ENCODE data around the gene CEP112. TPM values are rescaled to one million over a fixed set of nuclear protein-coding genes. Genes with fewer than 3 reads are reported as not detected.

Gene CEP112
- polyA plus RNA-seq, 1 donor from 2014 or later = 6.0 TPM

- no peak overlapping the region for H3K4me3 ChIP-seq (ENCODE audit: low read length)
- no peak overlapping the region for H3K27ac ChIP-seq (ENCODE audit: low read length)
- no peaks in the 10 kb centered on the region for H3K9me2 ChIP-seq (ENCODE audit: insufficient read depth, low read length)
- H3K9me3 ChIP-seq (ENCODE audit: low read length) = no peaks in the 10 kb centered on the region
- no peaks in the 10 kb centered on the region for H3F3A ChIP-seq (ENCODE audit: insufficient read depth, low read length, poor library complexity, severe bottlenecking)
- no peak overlapping the region for H3K9ac ChIP-seq (ENCODE audit: low read length)
- no peaks in the 10 kb centered on the region for H3K79me2 ChIP-seq (replicated peaks; ENCODE audit: insufficient read depth, low read length)
- H3K4me2 ChIP-seq (ENCODE audit: low read length) = no peak overlapping the region
- TF ChIP-seq REST (IDR thresholded peaks at IDR 0.05; ENCODE audit: borderline replicate concordance) (no peak), TAF1 (IDR thresholded peaks at IDR 0.05; ENCODE audit: low read depth) (no peak), POLR2AphosphoS5 (IDR thresholded peaks at IDR 0.05) (no peak), SMC3 (conservative IDR thresholded peaks at IDR 0.05; ENCODE audit: poor library complexity) (no peak)
- no peaks in the 10 kb centered on the region for H3K36me3 ChIP-seq (ENCODE audit: insufficient read depth, low read length)
- no peaks in the 10 kb centered on the region for H4K20me1 ChIP-seq (ENCODE audit: insufficient read depth)
- no peak overlapping the region for H2AFZ ChIP-seq (ENCODE audit: low read depth, low read length)
- no peaks in the 10 kb centered on the region for H3K27me3 ChIP-seq (ENCODE audit: insufficient read depth, low read depth, low read length)
Observed at GRCh38 chr17:66098040-66098439, 93.9 kb downstream of the CEP112 start.

- no peaks in the 10 kb centered on the region for H3K36me3 ChIP-seq (ENCODE audit: insufficient read depth, low read length)
- no peaks in the 10 kb centered on the region for H3K9me2 ChIP-seq (ENCODE audit: insufficient read depth, low read length)
- H4K20me1 ChIP-seq (ENCODE audit: insufficient read depth) = no peaks in the 10 kb centered on the region
- H3K79me2 ChIP-seq (replicated peaks; ENCODE audit: insufficient read depth, low read length) = no peaks in the 10 kb centered on the region
- no peak overlapping the region for H2AFZ ChIP-seq (ENCODE audit: low read depth, low read length)
- no peaks in the 10 kb centered on the region for H3K27me3 ChIP-seq (ENCODE audit: insufficient read depth, low read depth, low read length)
- TF ChIP-seq SMC3 (conservative IDR thresholded peaks at IDR 0.05; ENCODE audit: poor library complexity) (no peak), EP300 (conservative IDR thresholded peaks at IDR 0.05; ENCODE audit: poor library complexity, severe bottlenecking) (no peak), CTCF (IDR thresholded peaks at IDR 0.05; ENCODE audit: poor library complexity, severe bottlenecking) (no peak), EZH2 (IDR thresholded peaks at IDR 0.05; ENCODE audit: borderline replicate concordance, insufficient read depth, low read length, poor library complexity, severe bottlenecking) (no peak), REST (IDR thresholded peaks at IDR 0.05; ENCODE audit: borderline replicate concordance) (no peak), MXI1 (conservative IDR thresholded peaks at IDR 0.05; ENCODE audit: poor library complexity, severe bottlenecking) (no peak), POLR2AphosphoS5 (IDR thresholded peaks at IDR 0.05) (no peak), TAF1 (IDR thresholded peaks at IDR 0.05; ENCODE audit: low read depth) (no peak), RAD21 (conservative IDR thresholded peaks at IDR 0.05) (no peak)
- no peak overlapping the region for H3K4me2 ChIP-seq (ENCODE audit: low read length)
- H3F3A ChIP-seq (ENCODE audit: insufficient read depth, low read length, poor library complexity, severe bottlenecking) = no peaks in the 10 kb centered on the region
- no peak overlapping the region for H3K9ac ChIP-seq (ENCODE audit: low read length)
- H3K9me3 ChIP-seq (ENCODE audit: low read length) = no peaks in the 10 kb centered on the region
- H3K27ac ChIP-seq (ENCODE audit: low read length) = no peak overlapping the region
- no peak overlapping the region for H3K4me3 ChIP-seq (ENCODE audit: low read length)
Observed at GRCh38 chr17:66094727-66095126, 97.2 kb downstream of the CEP112 start.

All from neural cell (in vitro differentiated cells).